ENCODE results near the gene WNT3A. TPM values are rescaled to one million over a fixed set of nuclear protein-coding genes. Genes with fewer than 3 reads are reported as not detected.
"Not testable (repeated sequence)": the region's sequence is repeated elsewhere in the genome, so short reads cannot be mapped to it uniquely, and the experiment has no call there.

The WNT3A gene, protein sequence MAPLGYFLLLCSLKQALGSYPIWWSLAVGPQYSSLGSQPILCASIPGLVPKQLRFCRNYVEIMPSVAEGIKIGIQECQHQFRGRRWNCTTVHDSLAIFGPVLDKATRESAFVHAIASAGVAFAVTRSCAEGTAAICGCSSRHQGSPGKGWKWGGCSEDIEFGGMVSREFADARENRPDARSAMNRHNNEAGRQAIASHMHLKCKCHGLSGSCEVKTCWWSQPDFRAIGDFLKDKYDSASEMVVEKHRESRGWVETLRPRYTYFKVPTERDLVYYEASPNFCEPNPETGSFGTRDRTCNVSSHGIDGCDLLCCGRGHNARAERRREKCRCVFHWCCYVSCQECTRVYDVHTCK
- not detected for total RNA-seq

DNA sequence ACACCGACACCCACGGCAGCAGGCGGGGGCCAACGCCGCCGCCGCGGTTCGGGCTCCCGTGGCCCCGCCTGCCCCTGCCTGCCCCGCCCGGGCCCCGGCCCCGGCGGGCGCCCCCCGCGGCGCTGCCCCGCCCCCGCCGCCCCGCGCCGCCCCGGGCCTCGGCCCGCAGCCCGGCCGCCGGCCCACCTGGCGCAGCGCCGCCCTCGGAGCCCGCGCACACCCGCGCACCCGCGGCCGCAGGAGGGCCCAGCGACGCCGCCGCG, at the start of gene WNT3A:
WNT3A (plus strand) TSS at position 213 of the 263 bp plus-strand sequence. CDS start 131 bp downstream, outside the sequence.
- Mint-ChIP-seq H3K27ac (no peak within 1 kb of the TSS), H3K36me3 (ENCODE audit: low read depth) (no peaks in the 10 kb centered on the region), H3K9me3 (no peaks in the 10 kb centered on the region), H3K4me1 (no peaks in the 10 kb centered on the region), H3K4me3 (peak within 1 kb of the TSS; percentile 10), H3K27me3 (peaks cover 46% of the 10 kb centered on the region)
- ATAC-seq (replicated peaks) = no peak

DNA sequence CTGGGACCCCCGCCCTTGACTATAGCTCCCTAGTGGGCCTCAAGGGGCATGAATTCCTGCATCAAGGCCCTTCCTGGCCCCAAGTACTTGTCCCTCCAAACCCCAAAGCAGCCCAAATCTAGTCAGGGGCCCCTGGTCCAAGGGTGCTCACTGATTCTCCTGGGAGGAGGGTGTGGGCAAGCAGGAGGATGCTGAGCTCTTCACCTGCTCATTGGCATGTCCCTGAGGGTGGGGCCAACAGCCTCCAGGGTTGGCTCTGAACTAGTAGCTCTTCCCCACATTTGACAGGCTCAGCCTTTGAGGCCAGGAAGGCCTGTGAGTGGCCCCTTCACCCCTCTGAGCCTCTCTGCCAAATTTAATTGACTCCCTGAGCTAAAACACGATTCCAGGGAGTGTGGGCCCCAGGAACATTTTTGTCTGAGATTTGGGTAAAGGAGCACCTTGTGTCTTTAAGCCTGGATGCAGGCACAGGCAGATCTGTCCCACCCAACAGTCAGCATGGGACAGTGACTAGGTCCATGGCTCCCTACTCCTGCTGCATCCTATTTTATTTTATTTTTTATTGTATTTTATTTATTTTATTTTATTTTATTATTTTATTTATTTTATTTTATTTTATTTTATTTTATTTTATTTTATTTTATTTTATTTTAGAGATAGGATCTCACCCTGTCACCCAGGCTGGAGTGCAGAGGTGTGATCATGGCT, 48.0 kb upstream of the WNT3A start:
- no peaks in the 10 kb centered on the region for H3K9me3 Mint-ChIP-seq
- ATAC-seq (replicated peaks) = no peak
- no peak overlapping the region for H3K4me3 Mint-ChIP-seq
- H3K36me3 Mint-ChIP-seq (ENCODE audit: low read depth) = no peaks in the 10 kb centered on the region
- H3K27ac Mint-ChIP-seq = no peak overlapping the region
- no peaks in the 10 kb centered on the region for H3K4me1 Mint-ChIP-seq
- H3K27me3 Mint-ChIP-seq = peaks cover 32% of the 10 kb centered on the region

DNA sequence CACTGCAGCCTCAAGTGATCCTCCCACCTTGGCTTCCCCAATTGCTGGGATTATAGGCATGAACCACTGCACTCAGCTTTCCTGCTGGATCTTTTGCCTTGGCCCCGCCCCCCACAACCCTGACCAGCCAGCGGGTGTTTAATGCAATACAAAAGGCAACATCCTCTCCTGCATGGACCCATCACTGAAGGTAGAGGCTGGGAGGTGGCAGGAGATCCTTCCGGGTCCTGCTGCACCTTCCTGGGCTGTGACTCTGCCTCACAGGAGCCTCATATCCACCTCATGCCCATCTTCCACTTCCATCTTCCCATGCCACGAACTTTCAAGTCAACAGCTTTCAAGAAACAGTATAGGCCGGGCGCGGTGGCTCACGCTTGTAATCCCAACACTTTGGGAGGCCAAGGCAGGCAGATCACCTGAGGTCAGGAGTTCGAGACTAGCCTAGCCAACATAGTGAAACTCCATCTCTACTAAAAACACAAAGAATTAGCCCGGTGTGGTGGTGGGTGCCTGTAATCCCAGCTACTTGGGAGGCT, 47.4 kb upstream of the WNT3A start:
- H3K27me3 Mint-ChIP-seq = peaks cover 32% of the 10 kb centered on the region
- no peaks in the 10 kb centered on the region for H3K9me3 Mint-ChIP-seq
- ATAC-seq (replicated peaks) = no peak
- H3K4me1 Mint-ChIP-seq = no peaks in the 10 kb centered on the region
- H3K27ac Mint-ChIP-seq = no peak overlapping the region
- no peaks in the 10 kb centered on the region for H3K36me3 Mint-ChIP-seq (ENCODE audit: low read depth)
- H3K4me3 Mint-ChIP-seq = no peak overlapping the region

DNA sequence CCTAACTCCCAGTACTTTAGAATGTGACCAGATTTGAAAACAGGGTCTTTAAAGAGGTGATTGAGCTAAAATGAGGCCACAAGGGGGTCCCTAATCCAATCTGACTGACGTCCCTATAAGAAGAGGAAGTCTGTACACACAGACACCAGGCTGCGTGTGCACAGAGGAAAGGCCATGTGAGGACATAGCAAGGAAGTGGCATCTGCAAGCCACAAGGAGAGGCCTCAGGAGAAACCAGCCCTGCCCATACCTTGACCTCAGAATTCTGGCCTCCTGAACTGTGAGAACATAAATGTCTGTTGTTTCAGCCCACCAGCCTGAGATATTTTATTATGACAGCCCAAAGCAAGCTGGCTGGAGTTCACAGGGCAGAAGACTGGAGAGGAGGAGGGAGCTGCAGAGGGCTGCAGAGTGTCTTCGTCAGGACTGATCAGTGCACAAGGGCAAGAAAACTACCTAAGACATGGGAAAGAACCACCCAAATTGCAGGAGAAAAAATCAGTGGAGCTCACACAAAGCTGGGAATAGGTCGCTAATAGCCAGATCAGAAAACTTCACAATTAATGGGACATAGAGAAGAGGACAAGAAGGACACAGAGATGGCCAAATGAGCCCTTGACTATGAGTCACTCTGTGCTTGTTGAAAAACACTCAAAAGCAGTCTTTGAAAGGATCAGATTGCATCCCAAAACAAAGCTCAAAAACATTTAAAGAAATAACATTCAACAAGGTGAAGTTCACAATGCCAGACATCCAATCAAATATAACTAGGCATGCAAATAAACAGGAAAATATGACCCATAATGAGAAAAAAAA, 44.9 kb upstream of the WNT3A start:
- no peak for ATAC-seq (replicated peaks)
- H3K27ac Mint-ChIP-seq = no peak overlapping the region

DNA sequence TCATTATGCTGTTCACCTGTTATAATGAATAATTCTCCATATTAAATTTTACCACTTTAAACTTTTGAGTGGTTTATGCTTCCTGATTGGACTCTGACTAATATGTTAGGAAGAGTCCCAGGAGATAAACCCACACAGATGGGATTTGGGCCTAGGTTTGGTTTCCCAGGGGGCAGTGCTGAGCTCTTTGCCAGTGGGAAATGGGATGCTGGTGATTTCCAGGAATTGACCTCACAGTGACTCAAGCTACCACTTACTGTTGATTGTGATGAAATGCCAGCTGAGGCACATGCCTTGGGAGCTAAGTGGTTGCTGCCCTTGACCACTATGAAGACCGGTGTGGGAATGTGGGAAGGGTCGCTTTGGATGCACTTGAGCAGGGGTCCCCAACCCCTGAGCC, 40.1 kb upstream of the WNT3A start:
- not testable (repeated sequence) for H3K36me3 Mint-ChIP-seq (ENCODE audit: low read depth); H3K27ac Mint-ChIP-seq; H3K9me3 Mint-ChIP-seq; H3K27me3 Mint-ChIP-seq; H3K4me1 Mint-ChIP-seq; ATAC-seq (replicated peaks); H3K4me3 Mint-ChIP-seq

More for the DNA sequence above, 44.9 kb upstream of the WNT3A start:
- H3K27me3 Mint-ChIP-seq = peaks cover 19% of the 10 kb centered on the region
- H3K4me3 Mint-ChIP-seq = no peak overlapping the region
- H3K4me1 Mint-ChIP-seq = no peaks in the 10 kb centered on the region
- no peaks in the 10 kb centered on the region for H3K9me3 Mint-ChIP-seq
- H3K36me3 Mint-ChIP-seq (ENCODE audit: low read depth) = no peaks in the 10 kb centered on the region

DNA sequence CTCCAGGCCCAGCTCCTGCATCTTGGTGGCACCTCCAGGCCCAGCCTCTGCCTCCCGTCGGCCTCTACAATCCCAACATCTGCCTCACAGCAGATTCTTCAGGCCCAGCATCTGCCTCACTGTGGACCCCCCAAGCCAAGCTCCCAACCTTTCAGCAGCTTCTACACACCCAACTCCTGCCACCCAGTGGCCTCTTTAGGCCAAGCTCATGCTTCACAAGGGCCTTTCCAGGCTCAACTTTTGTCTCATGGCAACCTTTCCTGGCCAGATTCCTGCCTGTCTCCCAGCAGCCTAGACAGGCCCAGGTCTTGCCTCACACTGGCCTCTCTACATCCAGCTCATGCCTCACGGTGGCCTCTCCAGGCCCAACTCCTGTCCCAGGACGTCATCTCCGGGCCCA, 39.0 kb upstream of the WNT3A start:
- ATAC-seq (replicated peaks) = not testable (repeated sequence)

DNA sequence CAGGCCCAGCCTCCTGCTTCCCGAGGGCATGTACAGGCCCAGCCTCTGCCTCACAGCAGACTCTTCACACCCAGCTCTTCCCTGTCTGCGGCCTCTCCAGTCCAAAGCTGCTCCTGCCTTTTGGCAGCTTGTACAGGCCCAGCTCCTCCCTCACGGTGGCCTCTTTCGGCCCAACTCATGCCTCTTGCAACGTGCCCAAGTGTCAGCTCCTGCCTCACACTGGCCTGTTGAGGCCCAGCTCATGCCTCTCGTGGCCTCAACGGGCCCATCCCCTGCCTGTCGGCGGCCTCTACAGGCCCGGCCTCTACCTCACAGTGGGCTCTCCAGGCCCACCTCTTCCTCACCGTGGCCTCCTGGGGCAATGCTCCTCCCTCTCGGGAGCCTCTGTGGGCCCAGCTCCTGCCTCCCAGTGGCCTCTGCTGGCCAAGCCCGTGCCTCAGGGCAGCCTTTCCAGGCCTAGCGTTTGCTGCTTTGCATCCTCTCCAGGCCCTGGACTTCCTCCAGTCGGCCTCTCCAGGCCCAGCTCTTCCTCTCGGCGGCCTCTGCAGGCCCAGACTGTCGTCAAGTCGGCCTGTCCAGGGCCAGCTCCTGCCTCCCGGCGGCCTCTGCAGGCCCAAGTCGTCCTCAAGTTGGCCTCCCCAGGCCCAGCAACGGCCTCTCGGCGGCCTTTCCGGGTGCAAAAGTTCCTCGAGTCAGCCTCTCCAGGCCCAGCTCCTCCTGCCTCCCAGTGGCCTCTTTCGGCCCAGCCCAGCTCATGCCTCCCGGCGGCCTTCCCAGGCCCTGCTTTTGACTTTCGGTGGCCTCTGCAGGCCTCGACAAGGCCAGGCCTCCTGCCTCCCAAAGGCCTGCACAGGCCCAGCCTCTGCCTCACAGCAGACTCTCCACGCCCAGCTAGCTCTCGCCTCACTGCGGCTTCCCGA, 36.5 kb upstream of the WNT3A start:
- not testable (repeated sequence) for ATAC-seq (replicated peaks)

More for the DNA sequence above, 39.0 kb upstream of the WNT3A start:
- not testable (repeated sequence) for H3K27me3 Mint-ChIP-seq; H3K27ac Mint-ChIP-seq; H3K4me1 Mint-ChIP-seq; H3K4me3 Mint-ChIP-seq; H3K36me3 Mint-ChIP-seq (ENCODE audit: low read depth); H3K9me3 Mint-ChIP-seq

DNA sequence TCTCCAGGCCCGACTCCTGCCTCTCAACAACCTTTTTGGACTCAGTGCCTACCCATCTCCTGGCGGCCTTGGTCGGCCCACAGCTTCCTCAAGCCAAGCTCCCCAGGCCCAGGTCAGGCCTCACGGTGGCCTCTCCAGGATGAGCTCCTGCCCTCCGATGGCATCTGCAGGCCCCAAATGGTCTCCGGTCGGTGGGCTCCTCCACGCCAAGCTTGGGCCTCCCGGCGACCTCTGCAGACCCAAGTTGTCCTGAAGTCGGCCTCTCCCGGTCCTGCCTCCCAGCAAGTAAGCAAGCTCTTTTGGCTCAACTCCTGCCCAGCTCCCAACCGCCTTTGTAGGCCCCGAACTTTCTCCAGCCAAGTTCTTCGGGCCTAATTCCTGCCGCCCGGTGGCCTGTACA, 35.6 kb upstream of the WNT3A start:
- not testable (repeated sequence) for H3K4me3 Mint-ChIP-seq; H3K27me3 Mint-ChIP-seq; H3K36me3 Mint-ChIP-seq (ENCODE audit: low read depth); H3K9me3 Mint-ChIP-seq; H3K4me1 Mint-ChIP-seq; H3K27ac Mint-ChIP-seq; ATAC-seq (replicated peaks)

More for the DNA sequence above, 36.5 kb upstream of the WNT3A start:
- H3K36me3 Mint-ChIP-seq (ENCODE audit: low read depth); H3K27me3 Mint-ChIP-seq; H3K9me3 Mint-ChIP-seq; H3K27ac Mint-ChIP-seq; H3K4me1 Mint-ChIP-seq; H3K4me3 Mint-ChIP-seq: not testable (repeated sequence)

DNA sequence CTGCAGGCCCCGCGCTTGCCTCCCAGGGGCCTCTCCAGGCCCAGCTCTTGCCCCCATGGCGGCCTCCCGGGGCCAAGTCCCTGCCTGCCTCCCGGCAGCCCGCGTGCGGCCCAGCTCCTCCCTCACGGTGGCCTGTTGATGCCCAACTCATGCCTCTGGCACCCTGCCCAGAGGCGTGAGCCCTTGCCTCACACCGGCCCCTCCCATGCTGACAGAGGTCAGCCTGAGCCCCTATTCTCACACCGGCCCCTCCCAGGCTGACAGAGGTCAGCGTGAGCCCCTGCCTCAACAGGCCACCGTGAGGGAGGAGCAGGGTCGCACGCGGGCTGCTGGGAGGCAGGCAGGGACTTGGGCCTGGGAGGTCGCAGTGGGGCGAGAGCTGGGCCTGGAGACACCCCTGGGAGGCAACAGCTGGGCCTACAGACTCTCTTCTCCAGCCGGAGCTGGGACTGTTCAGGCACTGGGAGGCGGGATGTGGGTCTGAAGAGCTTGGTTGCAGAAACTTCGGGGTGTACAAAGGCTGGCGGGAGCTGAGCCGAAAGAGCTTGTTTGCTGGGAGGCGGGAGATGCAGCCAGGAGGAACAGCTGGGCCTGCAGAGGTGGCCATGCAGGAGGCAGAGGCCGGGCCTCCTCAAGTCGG, 35.0 kb upstream of the WNT3A start:
- H3K27me3 Mint-ChIP-seq; ATAC-seq (replicated peaks); H3K9me3 Mint-ChIP-seq; H3K4me1 Mint-ChIP-seq; H3K36me3 Mint-ChIP-seq (ENCODE audit: low read depth); H3K4me3 Mint-ChIP-seq; H3K27ac Mint-ChIP-seq: not testable (repeated sequence)

DNA sequence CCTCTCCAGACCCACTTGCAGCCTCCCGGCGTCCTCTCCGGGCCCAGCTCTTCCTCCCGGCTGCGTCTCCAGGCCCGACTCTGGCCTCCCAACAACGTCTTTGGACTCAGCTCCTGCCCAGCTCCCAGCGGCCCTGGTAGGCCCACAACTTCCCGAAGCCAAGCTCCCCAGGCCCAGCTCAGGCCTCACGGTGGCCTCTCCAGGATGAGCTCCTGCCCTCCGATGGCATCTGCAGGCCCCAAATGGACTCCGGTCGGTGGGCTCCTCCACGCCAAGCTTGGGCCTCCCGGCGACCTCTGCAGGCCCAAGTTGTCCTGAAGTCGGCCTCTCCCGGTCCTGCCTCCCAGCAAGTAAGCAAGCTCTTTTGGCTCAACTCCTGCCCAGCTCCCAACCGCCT, 34.5 kb upstream of the WNT3A start:
- not testable (repeated sequence) for H3K27me3 Mint-ChIP-seq; ATAC-seq (replicated peaks); H3K36me3 Mint-ChIP-seq (ENCODE audit: low read depth); H3K9me3 Mint-ChIP-seq; H3K4me3 Mint-ChIP-seq; H3K27ac Mint-ChIP-seq; H3K4me1 Mint-ChIP-seq

DNA sequence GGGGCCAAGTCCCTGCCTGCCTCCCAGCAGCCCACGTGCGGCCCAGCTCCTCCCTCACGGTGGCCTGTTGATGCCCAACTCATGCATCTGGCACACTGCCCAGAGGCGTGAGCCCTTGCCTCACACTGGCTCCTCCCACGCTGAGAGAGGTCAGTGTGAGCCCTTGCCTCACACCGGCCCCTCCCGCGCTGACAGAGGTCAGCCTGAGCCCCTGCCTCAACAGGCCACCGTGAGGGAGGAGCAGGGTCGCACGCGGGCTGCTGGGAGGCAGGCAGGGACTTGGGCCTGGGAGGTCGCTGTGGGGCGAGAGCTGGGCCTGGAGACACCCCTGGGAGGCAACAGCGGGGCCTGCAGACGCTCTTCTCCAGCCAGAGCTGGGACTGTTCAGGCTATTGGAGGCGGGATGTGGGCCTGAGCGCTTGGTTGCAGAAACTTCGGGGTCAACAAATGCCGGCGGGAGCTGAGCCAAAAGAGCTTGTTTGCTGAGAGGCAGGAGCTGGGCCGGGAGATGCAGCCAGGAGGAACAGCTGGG, 33.9 kb upstream of the WNT3A start:
- ATAC-seq (replicated peaks); H3K9me3 Mint-ChIP-seq; H3K4me1 Mint-ChIP-seq; H3K36me3 Mint-ChIP-seq (ENCODE audit: low read depth); H3K27ac Mint-ChIP-seq; H3K27me3 Mint-ChIP-seq; H3K4me3 Mint-ChIP-seq: not testable (repeated sequence)

DNA sequence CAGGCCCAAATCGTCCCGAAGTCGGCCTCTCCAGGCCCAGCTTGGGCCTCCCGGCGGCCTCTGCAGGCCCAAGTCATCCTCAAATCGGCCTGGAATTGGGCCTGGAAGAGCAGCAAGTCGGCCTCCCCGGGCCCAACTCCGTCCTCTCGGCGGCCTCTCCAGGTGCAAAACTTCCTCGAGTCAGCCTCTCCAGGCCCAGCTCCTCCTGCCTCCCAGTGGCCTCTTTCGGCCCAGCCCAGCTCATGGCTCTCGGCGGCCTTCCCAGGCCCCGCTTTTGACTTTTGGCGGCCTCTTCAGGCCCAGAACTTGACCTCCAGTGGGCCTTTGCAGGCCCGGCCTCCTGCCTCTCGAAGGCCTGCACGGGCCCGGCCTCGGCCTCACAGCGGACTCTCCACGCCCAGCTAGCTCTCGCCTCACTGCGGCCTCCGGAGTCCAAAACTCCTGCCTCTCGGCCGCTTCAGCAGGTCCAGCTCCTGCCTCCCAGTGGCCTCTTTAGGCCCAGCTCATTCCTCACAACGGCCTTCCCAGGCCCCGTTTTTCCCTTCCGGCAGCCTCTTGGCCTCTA, 33.0 kb upstream of the WNT3A start:
- H3K27ac Mint-ChIP-seq; H3K4me3 Mint-ChIP-seq; H3K36me3 Mint-ChIP-seq (ENCODE audit: low read depth); H3K9me3 Mint-ChIP-seq; H3K27me3 Mint-ChIP-seq; ATAC-seq (replicated peaks); H3K4me1 Mint-ChIP-seq: not testable (repeated sequence)

DNA sequence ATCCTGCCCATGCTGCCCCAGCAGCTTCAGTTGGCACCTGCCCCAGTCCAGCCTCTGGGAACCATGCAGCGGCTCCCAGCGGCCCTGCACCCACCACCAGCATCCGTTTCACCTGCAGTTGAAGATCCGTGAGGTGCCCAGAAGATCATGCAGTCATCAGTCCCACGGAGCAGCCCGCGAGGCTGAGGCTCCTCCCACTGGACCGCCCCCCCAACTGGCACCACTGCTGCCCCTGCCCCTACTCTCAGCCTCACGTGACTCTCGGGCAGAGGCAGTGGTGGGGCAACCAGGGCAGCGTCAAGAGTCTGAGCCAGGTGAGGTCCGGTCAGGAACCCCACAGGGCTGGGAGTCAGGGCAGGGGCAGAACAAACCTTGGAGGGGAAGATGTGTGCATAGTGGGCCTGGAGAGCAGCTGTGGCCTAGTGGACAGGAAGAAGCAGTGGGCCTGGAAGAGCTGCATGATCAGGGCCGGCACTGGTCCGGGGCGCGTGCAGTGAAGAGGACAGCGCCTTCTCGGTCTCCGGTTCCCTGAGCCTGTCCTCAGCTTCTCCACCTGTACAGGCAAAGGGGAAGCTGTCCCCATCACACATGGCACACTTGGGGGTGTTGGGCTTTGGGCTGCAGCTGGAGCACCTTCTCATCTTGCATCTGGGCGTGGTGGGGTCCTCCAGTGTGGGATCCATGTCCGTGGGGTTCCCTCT, 31.1 kb upstream of the WNT3A start:
- not testable (repeated sequence) for H3K36me3 Mint-ChIP-seq (ENCODE audit: low read depth); H3K27me3 Mint-ChIP-seq; H3K4me3 Mint-ChIP-seq; H3K4me1 Mint-ChIP-seq; H3K27ac Mint-ChIP-seq; H3K9me3 Mint-ChIP-seq; ATAC-seq (replicated peaks)

All from activated T-helper 17 cell treated with anti-CD3 and anti-CD28 coated beads, Interleukin-2, amount 50 U/mL, for 72 hours (primary cell).